ENCODE measurements around the gene SIK2. TPM values are rescaled to one million over a fixed set of nuclear protein-coding genes. Genes with fewer than 3 reads are reported as not detected.
"Not testable (repeated sequence)": the region's sequence is repeated elsewhere in the genome, so short reads cannot be mapped to it uniquely, and the experiment has no call there.

Gene SIK2
- total and polyA plus RNA-seq, 4 donors, result 7.2 to 31.8 (median 17.3) TPM

DNA sequence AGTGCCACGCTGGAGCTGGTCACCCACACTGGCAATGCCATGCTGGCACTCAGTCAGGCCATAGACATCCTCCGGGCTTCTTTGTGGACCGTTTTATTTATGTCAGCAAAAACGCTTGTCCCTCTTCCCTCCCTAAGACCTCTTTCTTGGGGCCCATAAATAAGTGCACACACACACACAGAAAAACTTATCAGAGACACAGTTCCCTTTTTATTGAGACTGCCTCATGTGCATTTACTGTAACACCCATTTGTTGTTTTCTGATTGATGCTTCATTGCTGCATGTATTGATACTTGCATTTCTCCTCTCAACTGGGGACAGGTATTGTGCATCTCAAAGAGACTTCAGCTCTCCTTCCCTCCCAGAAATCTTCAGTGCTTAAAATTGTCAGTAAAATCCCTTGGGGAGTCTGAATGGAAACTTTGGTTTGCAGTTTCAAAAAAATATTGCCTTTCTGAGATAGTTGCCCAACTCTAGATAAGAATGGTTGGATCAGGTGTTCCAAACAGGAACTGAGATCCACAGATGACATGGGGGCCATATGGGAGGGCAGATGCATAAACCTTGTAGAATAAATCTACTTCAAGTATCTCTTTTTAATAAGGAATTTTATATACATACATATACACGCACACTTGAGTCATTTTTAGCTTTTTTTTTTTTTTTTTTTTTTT lies 113.0 kb downstream of the SIK2 start:
- ATAC-seq (ENCODE audit: insufficient read depth, low FRiP score), result no peak
- H3K4me3 ChIP-seq, result no peak overlapping the region

DNA sequence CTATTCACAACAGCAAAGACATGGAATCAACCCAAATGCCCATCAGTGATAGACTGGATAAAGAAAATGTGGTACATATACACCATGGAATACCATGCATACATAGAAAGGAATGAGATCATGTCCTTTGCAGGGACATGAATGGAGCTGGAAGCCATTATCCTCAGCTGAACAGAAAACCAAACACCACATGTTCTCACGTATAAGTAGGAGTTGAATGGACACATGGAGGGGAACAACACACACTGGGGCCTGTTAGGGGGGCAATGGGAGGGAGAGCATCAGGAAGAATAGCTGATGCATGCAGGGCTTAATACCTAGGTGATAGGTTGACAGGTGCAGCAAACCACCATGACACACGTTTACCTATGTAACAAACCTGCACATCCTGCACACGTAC lies 115.4 kb downstream of the SIK2 start:
- not testable (repeated sequence) for H3K9ac ChIP-seq (ENCODE audit: insufficient read depth in 1 of 2, low read length in 2 of 2); DNase-seq; H3K27me3 ChIP-seq (ENCODE audit: control insufficient read depth in 3 of 3, insufficient read depth in 3 of 3, low read length in 2 of 3); H3K4me3 ChIP-seq; H3K27ac ChIP-seq (ENCODE audit: low read depth in 1 of 2, low read length in 1 of 2); H3K9me3 ChIP-seq (ENCODE audit: control insufficient read depth in 4 of 4, insufficient read depth in 3 of 4, low read length in 3 of 4); ATAC-seq (ENCODE audit: insufficient read depth, low FRiP score); H3K4me1 ChIP-seq (ENCODE audit: control insufficient read depth in 5 of 5, insufficient read depth in 5 of 5, low read length in 5 of 5)
- H3K36me3 ChIP-seq (ENCODE audit: control insufficient read depth in 4 of 4, insufficient read depth in 4 of 4, low read length in 4 of 4), result peaks cover 31 to 49% (median 38%) of the 10 kb centered on the region in 4 donors
- 96 to 99% methylated on average over 3 of the region's 3 CpGs for WGBS, 2 donors

More for the DNA sequence above, 113.0 kb downstream of the SIK2 start:
- 66% methylated on average over 5 of the region's 5 CpGs for WGBS, 2 donors
- no peak overlapping the region for H3K9ac ChIP-seq (ENCODE audit: insufficient read depth in 1 of 2, low read length in 2 of 2)
- no peak for DNase-seq
- peaks cover 15 to 46% (median 28%) of the 10 kb centered on the region in 4 donors for H3K36me3 ChIP-seq (ENCODE audit: control insufficient read depth in 4 of 4, insufficient read depth in 4 of 4, low read length in 4 of 4)
- no peaks in the 10 kb centered on the region for H3K9me3 ChIP-seq (ENCODE audit: control insufficient read depth in 4 of 4, insufficient read depth in 3 of 4, low read length in 3 of 4)
- peaks cover 0 to 4% (median 0%) of the 10 kb centered on the region in 5 donors for H3K4me1 ChIP-seq (ENCODE audit: control insufficient read depth in 5 of 5, insufficient read depth in 5 of 5, low read length in 5 of 5)
- no peak overlapping the region for H3K27ac ChIP-seq (ENCODE audit: low read depth in 1 of 2, low read length in 1 of 2)
- no peak for TF ChIP-seq CTCF (IDR thresholded peaks at IDR 0.05; ENCODE audit: control extremely low read depth, extremely low read depth)
- H3K27me3 ChIP-seq (ENCODE audit: control insufficient read depth in 3 of 3, insufficient read depth in 3 of 3, low read length in 2 of 3), result no peaks in the 10 kb centered on the region

DNA sequence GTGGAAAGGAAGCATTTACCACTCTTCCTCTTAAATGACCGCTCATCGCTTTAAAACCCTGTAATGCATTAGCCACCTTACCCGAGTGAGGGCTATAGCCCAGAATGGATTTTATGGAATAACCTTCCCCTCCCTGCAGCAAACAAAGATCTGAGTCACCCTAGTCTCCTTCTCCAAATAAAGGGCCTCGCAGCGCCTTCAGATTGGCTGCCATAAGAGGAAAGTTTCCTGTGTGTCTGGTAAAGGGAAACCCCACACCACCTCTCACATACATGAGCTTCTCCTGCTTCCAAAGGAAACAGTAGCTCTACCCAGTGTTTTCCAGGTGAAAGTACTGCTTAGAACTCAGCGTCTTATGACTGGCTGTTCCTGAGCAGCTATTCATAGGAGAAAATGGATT lies 116.2 kb downstream of the SIK2 start:
- WGBS, 2 donors, result 55 to 84% methylated on average over 6 of the region's 6 CpGs

DNA sequence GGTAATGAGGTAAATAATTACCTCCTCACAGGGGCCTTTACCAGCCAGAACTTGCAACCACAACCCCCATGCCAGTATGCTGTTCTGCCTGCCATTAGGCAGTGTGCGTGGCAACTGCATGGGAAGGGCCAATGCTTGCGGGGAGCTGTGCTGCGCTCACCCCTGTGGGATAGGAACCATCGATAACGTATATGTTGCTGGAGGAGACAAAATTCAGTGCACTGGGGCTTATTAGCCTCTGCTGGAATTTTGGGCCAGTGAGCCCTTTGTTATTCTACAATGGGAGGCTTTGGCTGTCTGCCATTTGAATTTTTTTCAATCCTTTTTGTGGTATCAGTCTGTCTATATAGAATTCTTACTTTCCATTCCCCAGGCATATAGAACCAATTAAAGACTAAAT lies 116.6 kb downstream of the SIK2 start:
- no peak overlapping the region for H3K27ac ChIP-seq (ENCODE audit: low read depth in 1 of 2, low read length in 1 of 2)
- TF ChIP-seq CTCF (IDR thresholded peaks at IDR 0.05; ENCODE audit: control extremely low read depth, extremely low read depth), result no peak

More for the DNA sequence above, 116.2 kb downstream of the SIK2 start:
- ATAC-seq (ENCODE audit: insufficient read depth, low FRiP score), result peak; percentile 51
- Histone ChIP-seq H3K4me1 (ENCODE audit: control insufficient read depth in 5 of 5, insufficient read depth in 5 of 5, low read length in 5 of 5) (peaks cover 0 to 4% (median 0%) of the 10 kb centered on the region in 5 donors), H3K36me3 (ENCODE audit: control insufficient read depth in 4 of 4, insufficient read depth in 4 of 4, low read length in 4 of 4) (peaks cover 37 to 48% (median 44%) of the 10 kb centered on the region in 4 donors), H3K27me3 (ENCODE audit: control insufficient read depth in 3 of 3, insufficient read depth in 3 of 3, low read length in 2 of 3) (no peaks in the 10 kb centered on the region), H3K9me3 (ENCODE audit: control insufficient read depth in 4 of 4, insufficient read depth in 3 of 4, low read length in 3 of 4) (no peaks in the 10 kb centered on the region), H3K27ac (ENCODE audit: low read depth in 1 of 2, low read length in 1 of 2) (no peak overlapping the region), H3K9ac (ENCODE audit: insufficient read depth in 1 of 2, low read length in 2 of 2) (no peak overlapping the region), H3K4me3 (no peak overlapping the region)
- no peak for TF ChIP-seq CTCF (IDR thresholded peaks at IDR 0.05; ENCODE audit: control extremely low read depth, extremely low read depth)
- no peak for DNase-seq

More for the DNA sequence above, 116.6 kb downstream of the SIK2 start:
- H3K9me3 ChIP-seq (ENCODE audit: control insufficient read depth in 4 of 4, insufficient read depth in 3 of 4, low read length in 3 of 4), result no peaks in the 10 kb centered on the region
- H3K9ac ChIP-seq (ENCODE audit: insufficient read depth in 1 of 2, low read length in 2 of 2), result no peak overlapping the region
- no peak overlapping the region for H3K4me3 ChIP-seq
- DNase-seq (no peak), ATAC-seq (ENCODE audit: insufficient read depth, low FRiP score) (no peak)
- WGBS, 2 donors, result 95 to 98% methylated on average over 5 of the region's 5 CpGs
- no peaks in the 10 kb centered on the region for H3K27me3 ChIP-seq (ENCODE audit: control insufficient read depth in 3 of 3, insufficient read depth in 3 of 3, low read length in 2 of 3)
- peaks cover 0 to 4% (median 0%) of the 10 kb centered on the region in 5 donors for H3K4me1 ChIP-seq (ENCODE audit: control insufficient read depth in 5 of 5, insufficient read depth in 5 of 5, low read length in 5 of 5)
- H3K36me3 ChIP-seq (ENCODE audit: control insufficient read depth in 4 of 4, insufficient read depth in 4 of 4, low read length in 4 of 4), result peaks cover 41 to 50% (median 46%) of the 10 kb centered on the region in 4 donors
